GM19372 (cell line): ENCODE data around the gene NPTX1.

ENCODE experiments used
- ATAC-seq: cut with Tn5 transposase; IDR thresholded peaks from one replicate; pipeline ENCODE4 v1.9.1; 2021; ENCODE audit warnings: mild to moderate bottlenecking, low read depth, moderate library complexity; ENCODE audit not compliant: unreplicated experiment

The NPTX1 gene

GRCh38 chr17:80481284-80482057 is 5.1 kb upstream of the NPTX1 start:
- no peak for ATAC-seq

- ATAC-seq = no peak
These were observed 3.8 kb upstream of the NPTX1 start for GRCh38 chr17:80480248-80480647.

DNA sequence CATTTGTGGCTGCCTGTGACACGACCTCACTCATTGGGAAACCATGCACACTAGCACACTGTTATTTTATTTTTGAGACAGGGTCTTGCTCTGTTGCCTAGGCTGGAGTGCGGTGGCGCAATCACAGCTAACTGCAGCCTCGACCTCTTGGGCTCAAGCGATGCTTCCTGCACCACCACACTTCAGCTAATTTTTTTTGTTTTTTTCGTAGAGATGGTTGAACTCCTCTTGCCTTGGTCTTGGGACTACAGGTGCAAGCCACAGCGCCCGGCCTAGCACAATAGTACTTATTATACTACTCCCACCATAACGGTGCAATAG is 2.8 kb upstream of the NPTX1 start:
- no peak for ATAC-seq

DNA sequence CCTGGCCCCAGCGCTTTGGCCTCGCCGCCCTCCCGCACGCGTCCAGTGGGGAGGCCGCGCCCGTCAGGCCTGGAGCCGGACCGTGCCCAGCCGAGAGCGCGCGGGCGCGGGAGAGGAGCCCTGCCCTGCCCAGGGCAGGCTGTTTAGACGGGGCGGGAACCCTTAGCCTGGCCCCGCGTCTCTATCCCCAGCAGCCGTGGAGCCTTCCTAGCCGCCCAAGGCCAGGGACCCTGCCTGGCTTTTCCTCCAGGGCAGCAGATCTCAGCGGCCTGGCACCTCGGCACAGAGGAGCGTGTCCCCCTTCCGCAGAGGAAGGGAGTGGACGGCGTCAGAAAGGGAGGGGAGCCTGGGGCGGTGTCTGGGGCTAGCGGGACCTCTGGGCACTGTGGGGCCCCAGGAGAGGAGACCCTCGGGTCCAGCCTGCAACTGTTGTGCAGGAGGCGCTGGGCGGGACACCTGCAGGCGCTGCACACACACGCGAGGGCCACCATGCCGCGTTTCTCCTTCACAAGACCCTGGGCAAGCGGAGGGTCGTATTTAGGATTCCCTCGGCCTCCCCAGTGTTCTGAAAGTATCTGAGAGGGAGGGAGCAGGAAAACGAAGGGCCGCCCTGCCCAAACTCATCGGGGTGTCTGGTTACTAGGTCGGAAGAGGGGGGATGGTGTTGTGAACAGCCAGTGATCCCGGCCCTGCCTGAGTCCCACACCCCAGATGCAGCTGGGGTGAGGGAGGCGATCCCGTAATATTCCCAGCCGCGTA is 2.3 kb upstream of the NPTX1 start:
- no peak for ATAC-seq

DNA sequence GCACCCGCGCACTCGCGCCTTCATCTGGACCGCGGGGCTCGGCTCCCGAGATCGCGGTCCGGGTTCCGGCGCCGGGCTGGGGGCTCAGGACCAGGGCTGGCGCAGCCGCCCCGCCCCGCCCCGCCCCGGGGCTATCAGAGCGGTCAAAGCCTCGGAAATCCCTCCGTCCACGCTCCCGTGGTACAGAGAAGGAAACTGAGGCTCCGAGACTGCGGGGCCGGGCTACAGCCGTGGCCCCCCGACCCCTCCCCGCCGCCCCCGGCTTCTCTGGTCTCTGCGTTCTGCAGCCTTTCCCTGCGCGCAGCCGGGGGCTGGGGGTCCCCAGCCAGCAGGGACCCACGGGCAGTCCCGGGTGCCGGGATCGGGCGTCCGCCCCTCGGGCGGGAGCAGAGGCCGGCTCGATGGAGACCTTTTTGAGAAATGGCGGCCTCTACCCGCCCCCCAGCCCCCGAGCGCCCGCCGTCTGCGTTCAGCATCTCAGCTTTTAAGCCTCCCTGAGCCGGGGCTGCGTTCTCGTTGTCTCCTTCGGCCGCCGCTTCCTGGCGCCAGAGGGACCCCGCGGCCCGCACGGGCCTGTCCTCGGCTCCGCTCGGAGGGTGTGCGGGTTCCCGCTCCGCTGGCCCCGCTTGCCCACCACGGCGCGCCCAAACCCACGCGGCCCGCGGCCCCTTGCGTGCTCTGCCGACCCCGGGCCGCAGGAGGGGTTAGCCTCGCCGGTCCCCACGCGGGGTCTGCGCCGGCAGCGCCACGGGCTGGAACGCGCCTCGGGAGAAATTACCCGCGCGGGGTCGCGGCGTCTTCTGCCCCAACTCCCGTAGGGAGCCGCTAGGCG is 1.5 kb upstream of the NPTX1 start:
- ATAC-seq = no peak

GRCh38 chr17:80476877-80477646 is 655 bp upstream of the NPTX1 start:
- ATAC-seq = no peak

GRCh38 chr17:80474961-80475909 is 1.2 kb downstream of the NPTX1 start:
- no peak for ATAC-seq

DNA sequence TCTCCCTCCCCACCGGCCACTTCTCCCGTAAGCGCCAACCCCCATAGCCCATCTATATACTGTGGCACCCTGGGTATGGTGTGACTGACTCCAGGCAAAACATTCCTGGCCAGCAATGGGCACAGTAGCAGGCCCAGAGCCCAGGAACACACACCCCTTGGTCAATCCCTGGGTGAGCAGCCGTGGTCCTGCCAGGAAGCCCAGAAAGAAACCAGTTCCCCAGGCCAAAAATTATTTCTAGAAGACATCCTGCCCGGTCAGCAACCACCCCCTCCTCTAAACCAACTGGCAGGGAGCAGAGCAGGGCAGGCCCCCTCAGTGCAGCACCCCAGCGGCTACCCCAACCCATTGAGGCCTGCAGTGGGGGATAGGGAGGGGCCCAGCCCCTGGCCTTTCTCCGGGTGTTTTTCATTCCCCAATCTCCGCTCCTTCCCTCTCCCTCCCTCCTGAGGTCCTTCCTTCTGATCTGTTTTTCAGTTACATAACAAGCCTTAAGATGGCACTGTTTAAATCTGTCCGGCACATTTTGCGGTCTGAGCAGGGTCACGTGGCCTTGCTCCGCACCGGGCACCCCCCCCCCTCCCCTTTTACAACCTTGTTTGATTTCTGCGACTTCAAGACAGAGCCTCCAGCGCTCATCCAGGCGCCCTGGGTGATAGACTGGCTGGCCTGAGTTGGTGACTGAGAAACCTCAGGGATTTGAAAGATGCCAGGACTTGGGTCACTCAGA is 2.0 kb downstream of the NPTX1 start:
- no peak for ATAC-seq

- ATAC-seq = no peak
These were observed 2.7 kb downstream of the NPTX1 start for GRCh38 chr17:80473701-80474100.

- ATAC-seq = no peak
These were observed 3.4 kb downstream of the NPTX1 start for GRCh38 chr17:80472996-80473395.

GRCh38 chr17:80471922-80472321 is 4.5 kb downstream of the NPTX1 start:
- no peak for ATAC-seq

DNA sequence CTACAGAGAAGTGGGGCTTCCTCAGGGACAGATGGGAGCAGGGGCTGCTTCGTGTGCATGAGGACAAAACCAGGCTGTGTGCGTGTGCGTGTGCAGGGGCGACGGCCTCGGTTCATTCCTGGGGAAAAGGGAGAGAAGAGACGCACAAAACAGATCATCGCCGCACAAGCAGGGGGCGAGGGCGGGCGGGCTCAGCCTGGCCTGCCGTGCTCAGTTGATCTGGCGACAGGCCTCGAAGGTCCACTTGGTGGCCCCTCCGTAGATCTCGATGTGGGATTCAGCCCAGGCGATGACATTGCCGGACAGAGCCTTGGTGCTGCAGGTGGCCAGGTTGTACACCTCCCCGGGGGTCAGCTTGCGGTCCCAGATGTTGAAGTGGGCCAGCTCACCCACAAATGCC is 5.8 kb downstream of the NPTX1 start:
- ATAC-seq = no peak

DNA sequence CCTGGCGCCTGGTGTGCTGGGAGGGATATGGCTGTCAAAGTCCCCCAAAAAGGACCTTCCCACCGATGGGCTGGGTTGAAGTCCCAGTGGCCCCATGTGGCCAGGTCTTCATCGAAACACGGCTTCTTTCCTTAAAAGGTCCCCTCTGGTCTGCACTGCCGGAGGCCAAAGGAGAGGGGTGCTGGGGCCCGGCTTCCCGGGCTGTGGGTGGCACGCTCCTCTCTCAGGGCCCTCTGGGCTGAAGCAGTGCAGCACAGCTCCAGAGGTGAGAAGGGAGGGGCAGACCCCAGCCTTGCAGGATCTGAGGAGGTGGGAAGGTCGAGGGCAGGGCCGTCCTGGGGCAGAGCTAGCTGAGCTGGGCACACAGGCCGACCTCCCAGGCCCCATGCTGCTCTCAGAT is 6.7 kb downstream of the NPTX1 start:
- no peak for ATAC-seq

DNA sequence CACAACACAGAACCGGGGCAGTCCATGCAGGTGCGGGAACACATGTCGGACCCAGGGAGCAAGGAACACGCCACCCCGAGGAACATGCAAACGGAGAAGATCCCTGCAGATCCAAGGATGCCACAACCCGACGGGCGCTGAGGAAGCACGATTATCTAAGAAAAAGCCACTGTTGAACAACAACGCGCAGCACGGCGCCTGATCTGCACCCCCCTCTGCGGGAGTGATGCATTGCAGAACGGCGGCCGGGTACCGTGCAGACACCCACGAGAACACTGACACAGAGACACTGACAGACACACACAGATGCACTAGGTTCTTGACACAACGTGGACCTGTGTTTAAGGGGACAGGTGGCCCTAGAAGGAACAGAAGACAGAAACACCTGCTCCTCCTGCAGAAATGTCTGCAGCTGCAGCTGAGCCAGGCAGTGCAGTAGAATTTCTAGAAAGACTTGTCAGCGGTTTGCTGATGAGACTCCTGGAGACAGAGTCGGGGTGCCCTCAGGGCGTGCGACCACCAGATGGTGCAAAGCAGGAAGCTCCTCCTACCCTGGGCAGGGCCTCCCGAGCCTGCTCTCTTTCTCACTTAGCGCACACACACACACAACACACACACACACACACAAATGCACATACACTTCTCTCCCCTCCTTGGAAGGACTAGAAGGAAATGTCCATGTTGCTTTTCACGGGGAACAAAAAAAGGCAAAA is 7.5 kb downstream of the NPTX1 start:
- no peak for ATAC-seq

DNA sequence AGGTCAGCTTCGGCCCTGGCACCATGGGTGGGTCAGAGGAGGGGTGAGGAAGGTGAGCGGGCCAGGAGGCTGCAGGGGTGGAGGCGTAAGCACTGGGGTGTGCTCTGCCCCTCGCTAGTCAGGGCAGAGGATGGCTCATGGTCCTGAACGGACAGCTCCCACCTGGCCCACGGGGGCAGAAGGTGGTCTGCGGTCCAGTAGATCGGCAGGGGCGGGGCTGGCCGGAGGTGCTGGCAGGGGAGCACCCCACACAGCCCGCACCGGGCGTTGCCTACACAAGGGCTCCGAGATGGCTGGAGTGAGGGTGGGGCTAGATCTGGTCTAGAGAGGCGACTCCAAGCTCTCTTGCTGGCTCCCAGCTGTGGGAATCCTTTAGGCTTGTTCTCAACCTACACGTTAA is 8.2 kb downstream of the NPTX1 start:
- ATAC-seq = no peak

DNA sequence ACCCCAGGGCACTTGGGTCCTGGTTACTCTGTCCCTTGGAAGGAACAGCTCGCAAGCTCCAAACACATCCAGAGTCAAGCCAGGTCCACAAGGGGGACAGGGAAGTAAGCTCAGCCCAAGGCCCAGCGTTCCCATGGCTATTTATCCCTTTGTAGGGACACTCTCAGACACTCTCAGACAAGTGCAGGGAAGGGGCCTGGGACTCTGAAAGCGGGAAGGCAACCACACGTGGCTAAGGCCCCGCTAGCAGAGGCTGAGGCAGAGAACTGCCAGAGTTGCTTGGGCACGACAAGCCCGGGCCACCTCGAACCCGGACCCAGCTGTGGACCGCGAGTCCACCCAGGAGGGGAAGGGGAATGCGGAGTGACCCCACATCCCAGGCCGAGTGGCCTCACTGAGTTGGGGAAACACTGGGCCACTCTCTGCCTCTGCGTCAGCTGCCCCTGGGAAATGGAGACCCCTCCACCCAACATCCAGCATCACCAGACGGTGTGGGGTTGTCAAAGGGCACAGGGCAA is 10.2 kb downstream of the NPTX1 start:
- no peak for ATAC-seq

GRCh38 chr17:80465327-80465974 is 11.0 kb downstream of the NPTX1 start:
- ATAC-seq = no peak

GRCh38 chr17:80464486-80464885 is 11.9 kb downstream of the NPTX1 start:
- ATAC-seq = no peak
